ENCODE results near the gene NKX2-4. TPM values are rescaled to one million over a fixed set of nuclear protein-coding genes. Genes with fewer than 3 reads are reported as not detected.

NKX2-4 gene
- total RNA-seq, 1 donor from 2014 or later: not detected

DNA sequence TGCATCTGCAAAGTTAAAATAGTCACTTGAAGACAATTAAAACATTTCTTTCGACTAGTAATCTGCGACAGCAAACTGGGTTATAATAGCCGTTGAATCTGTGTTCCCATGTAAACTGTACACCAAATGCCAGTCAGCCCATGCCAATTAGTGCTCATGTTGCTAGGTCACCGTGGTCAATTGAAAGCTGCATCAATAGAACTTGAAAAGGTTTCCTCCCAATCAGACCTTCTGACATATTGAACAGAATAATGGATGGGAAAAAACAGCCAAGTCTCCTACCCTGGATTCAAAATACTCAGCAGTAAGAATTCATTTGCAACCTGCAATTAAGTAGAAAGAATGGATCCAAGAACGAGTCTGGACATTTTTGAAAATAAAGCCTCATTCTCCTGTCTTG is 11.2 kb downstream of the NKX2-4 start:
- no peak overlapping the region for H3K27ac Mint-ChIP-seq
- peaks cover 21% of the 10 kb centered on the region for H3K27me3 Mint-ChIP-seq
- no peak overlapping the region for H3K4me3 Mint-ChIP-seq
- H3K4me1 Mint-ChIP-seq (ENCODE audit: unreplicated experiment): peaks cover 4% of the 10 kb centered on the region
- H3K36me3 Mint-ChIP-seq: peaks cover 41% of the 10 kb centered on the region
- TF ChIP-seq, protein P1, sequence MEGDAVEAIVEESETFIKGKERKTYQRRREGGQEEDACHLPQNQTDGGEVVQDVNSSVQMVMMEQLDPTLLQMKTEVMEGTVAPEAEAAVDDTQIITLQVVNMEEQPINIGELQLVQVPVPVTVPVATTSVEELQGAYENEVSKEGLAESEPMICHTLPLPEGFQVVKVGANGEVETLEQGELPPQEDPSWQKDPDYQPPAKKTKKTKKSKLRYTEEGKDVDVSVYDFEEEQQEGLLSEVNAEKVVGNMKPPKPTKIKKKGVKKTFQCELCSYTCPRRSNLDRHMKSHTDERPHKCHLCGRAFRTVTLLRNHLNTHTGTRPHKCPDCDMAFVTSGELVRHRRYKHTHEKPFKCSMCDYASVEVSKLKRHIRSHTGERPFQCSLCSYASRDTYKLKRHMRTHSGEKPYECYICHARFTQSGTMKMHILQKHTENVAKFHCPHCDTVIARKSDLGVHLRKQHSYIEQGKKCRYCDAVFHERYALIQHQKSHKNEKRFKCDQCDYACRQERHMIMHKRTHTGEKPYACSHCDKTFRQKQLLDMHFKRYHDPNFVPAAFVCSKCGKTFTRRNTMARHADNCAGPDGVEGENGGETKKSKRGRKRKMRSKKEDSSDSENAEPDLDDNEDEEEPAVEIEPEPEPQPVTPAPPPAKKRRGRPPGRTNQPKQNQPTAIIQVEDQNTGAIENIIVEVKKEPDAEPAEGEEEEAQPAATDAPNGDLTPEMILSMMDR (conservative IDR thresholded peaks at IDR 0.05): no peak
- H3K9me3 Mint-ChIP-seq: no peaks in the 10 kb centered on the region
- no peak for DNase-seq (ENCODE audit: extremely low spot score, unreplicated experiment)

DNA sequence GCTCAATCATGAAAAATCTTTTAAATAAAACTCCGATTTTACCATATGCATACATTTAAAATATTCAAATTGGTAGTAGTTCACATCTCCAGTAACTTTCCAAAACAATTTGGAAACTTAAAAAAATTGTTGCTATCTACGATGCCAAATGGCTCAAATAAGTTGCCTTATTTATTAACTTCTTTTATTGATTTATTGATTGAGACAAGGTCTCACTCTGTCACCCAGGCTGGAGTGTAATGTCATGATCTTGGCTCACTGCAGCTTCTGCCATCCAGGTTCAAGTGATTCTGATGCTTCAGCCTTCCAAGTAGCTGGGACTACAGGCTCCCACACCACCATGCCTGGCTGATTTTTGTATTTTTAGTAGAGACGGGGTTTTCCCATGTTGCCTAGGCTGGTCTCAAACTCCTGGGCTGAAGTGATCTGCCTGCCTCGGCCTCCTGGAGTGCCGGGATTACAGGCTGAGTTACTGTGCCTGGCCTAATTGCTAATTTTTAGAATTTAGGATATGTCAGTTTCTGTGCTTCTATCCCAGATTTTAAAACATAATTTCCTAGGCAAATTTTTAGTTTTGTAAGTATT is 12.9 kb downstream of the NKX2-4 start:
- no peaks in the 10 kb centered on the region for H3K9me3 Mint-ChIP-seq
- H3K4me1 Mint-ChIP-seq (ENCODE audit: unreplicated experiment): peaks cover 4% of the 10 kb centered on the region
- no peak overlapping the region for H3K4me3 Mint-ChIP-seq
- TF ChIP-seq, protein P1 (conservative IDR thresholded peaks at IDR 0.05): no peak
- no peak overlapping the region for H3K27ac Mint-ChIP-seq
- peaks cover 8% of the 10 kb centered on the region for H3K27me3 Mint-ChIP-seq
- DNase-seq (ENCODE audit: extremely low spot score, unreplicated experiment): no peak
- H3K36me3 Mint-ChIP-seq: peaks cover 35% of the 10 kb centered on the region

DNA sequence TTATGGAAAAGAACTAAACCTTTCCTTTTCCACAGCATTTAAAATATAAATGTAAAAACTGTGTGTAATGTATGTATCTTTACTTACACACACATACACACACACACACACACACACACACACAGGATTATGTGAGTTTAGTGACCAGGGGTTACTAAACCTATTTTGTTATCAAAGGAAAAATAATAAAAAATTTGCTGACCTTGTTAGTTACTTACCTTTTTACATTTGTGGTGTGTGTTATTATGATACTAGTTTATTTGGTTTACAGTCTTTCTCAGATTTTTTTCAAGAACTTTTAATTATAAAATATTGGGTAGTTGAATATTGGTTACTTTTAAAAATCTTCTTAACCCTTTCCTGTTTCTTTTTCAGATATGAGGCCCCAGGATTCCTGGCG is 15.7 kb downstream of the NKX2-4 start:
- Mint-ChIP-seq H3K27me3 (no peaks in the 10 kb centered on the region), H3K4me1 (ENCODE audit: unreplicated experiment) (peaks cover 4% of the 10 kb centered on the region), H3K27ac (no peak overlapping the region), H3K4me3 (no peak overlapping the region), H3K36me3 (peaks cover 31% of the 10 kb centered on the region), H3K9me3 (no peaks in the 10 kb centered on the region)
- DNase-seq (ENCODE audit: extremely low spot score, unreplicated experiment): no peak
- TF ChIP-seq, protein P1 (conservative IDR thresholded peaks at IDR 0.05): no peak

DNA sequence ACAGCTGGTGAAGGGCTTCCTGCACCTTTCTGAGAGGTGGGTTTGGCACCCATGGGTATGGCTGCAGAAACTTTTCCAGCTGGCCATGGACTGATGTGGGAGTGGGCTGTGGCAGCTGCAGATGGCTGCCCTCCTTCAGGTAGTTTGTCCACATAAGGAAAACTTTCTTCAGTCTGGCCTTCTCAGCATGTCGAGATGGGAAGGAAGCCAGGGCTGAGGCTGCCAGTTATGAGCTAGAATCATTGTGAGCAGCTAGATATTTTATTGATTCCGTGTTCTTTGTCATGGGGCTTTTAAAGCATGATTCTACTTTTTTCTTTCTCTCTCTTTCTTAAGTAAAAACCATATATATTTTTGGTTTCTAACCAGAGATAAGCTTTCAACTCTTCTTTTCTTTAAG is 16.6 kb downstream of the NKX2-4 start:
- Mint-ChIP-seq H3K4me1 (ENCODE audit: unreplicated experiment) (peaks cover 4% of the 10 kb centered on the region), H3K27ac (no peak overlapping the region), H3K9me3 (no peaks in the 10 kb centered on the region), H3K4me3 (no peak overlapping the region), H3K27me3 (no peaks in the 10 kb centered on the region), H3K36me3 (peaks cover 33% of the 10 kb centered on the region)
- TF ChIP-seq, protein P1 (conservative IDR thresholded peaks at IDR 0.05): no peak
- DNase-seq (ENCODE audit: extremely low spot score, unreplicated experiment): no peak

DNA sequence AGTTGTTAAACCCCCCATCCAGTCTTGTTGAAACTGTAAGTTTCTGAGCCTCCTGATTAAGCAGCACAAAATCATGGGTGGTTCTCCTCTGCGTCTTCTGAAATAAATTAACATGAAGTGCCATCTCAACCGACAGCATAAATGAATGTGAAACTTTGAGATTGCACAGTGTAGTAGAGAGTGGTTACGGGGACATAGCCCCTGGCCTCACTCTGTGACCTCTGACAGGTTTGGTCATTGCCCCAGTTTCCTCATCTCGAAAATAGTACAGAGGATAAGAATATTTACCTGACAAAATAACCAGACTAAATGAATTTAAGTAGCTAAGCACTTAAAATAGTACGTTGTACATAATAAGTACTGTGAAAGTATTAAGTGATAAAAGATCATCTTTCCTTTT is 19.1 kb downstream of the NKX2-4 start:
- Mint-ChIP-seq H3K27ac (no peak overlapping the region), H3K4me3 (no peak overlapping the region), H3K27me3 (no peaks in the 10 kb centered on the region), H3K9me3 (no peaks in the 10 kb centered on the region), H3K4me1 (ENCODE audit: unreplicated experiment) (peaks cover 4% of the 10 kb centered on the region), H3K36me3 (peaks cover 35% of the 10 kb centered on the region)
- DNase-seq (ENCODE audit: extremely low spot score, unreplicated experiment): no peak
- TF ChIP-seq, protein P1 (conservative IDR thresholded peaks at IDR 0.05): no peak

DNA sequence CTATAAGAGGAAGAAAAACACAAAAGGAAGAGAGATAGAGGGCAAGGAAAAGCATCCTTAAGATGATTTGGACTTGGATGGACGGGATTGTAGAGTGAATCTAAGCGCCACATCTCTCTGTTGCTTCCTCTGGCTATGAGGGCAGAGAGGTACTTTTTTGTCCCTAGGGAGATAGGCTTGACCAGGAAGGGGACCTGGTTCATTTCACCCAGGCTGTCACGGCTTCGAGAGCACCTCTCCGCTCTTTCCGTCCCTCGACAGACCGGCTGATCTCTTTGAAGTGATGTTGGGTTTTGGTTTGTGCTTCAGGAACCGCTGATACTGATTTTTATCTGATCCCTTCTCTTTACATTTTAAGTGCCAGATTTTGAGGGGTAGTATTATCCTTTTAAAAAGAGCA is 19.6 kb downstream of the NKX2-4 start:
- H3K4me1 Mint-ChIP-seq (ENCODE audit: unreplicated experiment): peaks cover 4% of the 10 kb centered on the region
- no peak for DNase-seq (ENCODE audit: extremely low spot score, unreplicated experiment)
- no peak overlapping the region for H3K27ac Mint-ChIP-seq
- H3K9me3 Mint-ChIP-seq: no peaks in the 10 kb centered on the region
- TF ChIP-seq, protein P1 (conservative IDR thresholded peaks at IDR 0.05): no peak
- no peak overlapping the region for H3K4me3 Mint-ChIP-seq
- no peaks in the 10 kb centered on the region for H3K27me3 Mint-ChIP-seq
- peaks cover 37% of the 10 kb centered on the region for H3K36me3 Mint-ChIP-seq

Measured in type B pancreatic cell (in vitro differentiated cells).